ENCODE data around the gene SSBP4.

SSBP4 gene

DNA sequence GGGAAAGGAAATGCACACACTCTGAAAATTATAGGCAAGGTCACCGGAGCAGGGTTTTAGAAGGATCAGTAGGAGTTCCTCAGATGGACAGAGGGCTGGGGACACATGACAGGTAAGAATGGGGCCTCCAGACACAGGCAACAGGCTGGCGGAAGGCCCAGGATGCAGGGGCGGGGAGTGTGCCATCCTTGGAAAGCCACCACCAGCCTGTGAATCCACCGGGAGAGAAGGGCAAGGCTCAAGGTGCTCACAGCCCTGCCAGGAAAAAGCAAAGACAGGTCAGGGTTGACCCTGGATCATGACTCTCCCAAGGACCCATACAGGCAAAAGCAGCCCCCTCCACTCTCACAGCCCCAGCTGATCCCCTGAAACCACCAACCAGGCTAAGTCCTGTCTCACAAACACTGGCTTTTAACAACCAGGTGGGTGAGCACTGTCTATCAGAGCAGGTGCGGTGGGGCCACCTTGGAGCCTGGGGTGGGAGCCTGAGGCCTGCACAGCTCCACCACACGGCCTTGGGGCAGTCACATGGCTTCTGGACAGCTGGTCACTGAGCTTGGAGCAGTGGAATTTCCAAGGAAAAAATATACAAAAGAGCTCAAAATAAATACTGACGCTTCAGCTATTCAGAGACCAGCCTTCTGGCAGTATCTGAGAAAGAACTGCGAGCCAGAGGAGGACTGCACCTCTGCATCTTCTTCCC is 54.0 kb downstream of the SSBP4 start:
- Histone ChIP-seq H3K9me3 (ENCODE audit: control insufficient read depth, insufficient read depth, low read length) (no peaks in the 10 kb centered on the region), H3K4me3 (ENCODE audit: low read length) (no peak overlapping the region), H3K27me3 (ENCODE audit: control insufficient read depth, insufficient read depth, low read length) (no peaks in the 10 kb centered on the region), H3K4me1 (ENCODE audit: control insufficient read depth, insufficient read depth, low read length) (peaks cover 3% of the 10 kb centered on the region), H3K36me3 (ENCODE audit: control insufficient read depth, insufficient read depth, low read length) (no peaks in the 10 kb centered on the region), H3K27ac (ENCODE audit: low read length) (no peak overlapping the region)
- no CpG with 5 or more reads among the region's 8 CpGs for WGBS (ENCODE audit: insufficient coverage, insufficient read length)
- no peak for DNase-seq (ENCODE audit: low read depth, low spot score)

DNA sequence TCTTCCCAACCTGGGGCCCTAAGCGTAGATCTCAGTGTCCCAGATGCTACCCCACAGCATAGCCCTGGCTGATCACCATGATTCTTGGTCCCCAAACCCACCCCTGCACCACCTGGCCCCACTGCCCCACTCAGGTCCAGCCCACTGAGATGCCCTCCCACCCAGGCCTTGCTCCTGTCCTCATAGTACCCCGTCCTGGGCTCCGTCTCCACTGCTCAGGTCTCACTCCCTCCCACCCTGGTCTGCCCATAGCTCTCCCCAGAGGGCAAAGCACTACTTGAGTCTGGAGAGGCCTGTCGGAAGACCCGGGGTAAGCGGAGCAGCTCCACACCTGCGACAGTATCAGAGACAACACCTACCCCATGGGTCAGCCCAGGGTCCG is 54.5 kb downstream of the SSBP4 start:
- Histone ChIP-seq H3K36me3 (ENCODE audit: control insufficient read depth, insufficient read depth, low read length) (no peaks in the 10 kb centered on the region), H3K9me3 (ENCODE audit: control insufficient read depth, insufficient read depth, low read length) (no peaks in the 10 kb centered on the region), H3K27me3 (ENCODE audit: control insufficient read depth, insufficient read depth, low read length) (no peaks in the 10 kb centered on the region), H3K27ac (ENCODE audit: low read length) (no peak overlapping the region), H3K4me3 (ENCODE audit: low read length) (no peak overlapping the region), H3K4me1 (ENCODE audit: control insufficient read depth, insufficient read depth, low read length) (peaks cover 3% of the 10 kb centered on the region)
- no CpG with 5 or more reads among the region's 8 CpGs for WGBS (ENCODE audit: insufficient coverage, insufficient read length)
- no peak for DNase-seq (ENCODE audit: low read depth, low spot score)

DNA sequence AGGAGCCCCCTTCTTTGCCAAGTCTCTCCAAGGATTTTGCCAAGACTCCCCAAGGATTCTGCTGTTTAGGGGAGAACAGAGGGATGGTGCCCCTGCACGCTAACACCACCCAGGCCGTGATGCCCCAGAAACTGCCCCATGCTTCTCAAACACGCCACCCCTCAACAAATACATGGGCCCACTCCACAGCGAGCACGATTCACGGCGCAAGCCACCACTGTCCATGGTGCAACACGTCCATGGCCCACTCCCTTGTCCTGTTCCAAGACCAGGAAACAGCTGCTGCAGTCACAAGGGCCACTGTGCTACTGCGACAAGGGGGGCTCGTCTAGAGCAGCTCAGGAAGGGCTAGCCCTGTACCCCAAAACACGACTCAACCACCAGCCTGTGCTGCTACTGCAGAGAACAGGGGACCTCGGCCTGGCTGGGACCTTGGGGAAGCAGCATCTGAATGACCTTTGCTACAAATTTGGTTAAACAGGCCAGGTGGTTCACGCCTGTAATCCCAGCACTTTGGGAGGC is 55.2 kb downstream of the SSBP4 start:
- H3K27ac ChIP-seq (ENCODE audit: low read length): no peak overlapping the region
- peaks cover 3% of the 10 kb centered on the region for H3K4me1 ChIP-seq (ENCODE audit: control insufficient read depth, insufficient read depth, low read length)
- WGBS (ENCODE audit: insufficient coverage, insufficient read length): no CpG with 5 or more reads among the region's 13 CpGs
- H3K27me3 ChIP-seq (ENCODE audit: control insufficient read depth, insufficient read depth, low read length): no peaks in the 10 kb centered on the region
- H3K9me3 ChIP-seq (ENCODE audit: control insufficient read depth, insufficient read depth, low read length): no peaks in the 10 kb centered on the region
- H3K4me3 ChIP-seq (ENCODE audit: low read length): no peak overlapping the region
- DNase-seq (ENCODE audit: low read depth, low spot score): no peak
- H3K36me3 ChIP-seq (ENCODE audit: control insufficient read depth, insufficient read depth, low read length): no peaks in the 10 kb centered on the region

DNA sequence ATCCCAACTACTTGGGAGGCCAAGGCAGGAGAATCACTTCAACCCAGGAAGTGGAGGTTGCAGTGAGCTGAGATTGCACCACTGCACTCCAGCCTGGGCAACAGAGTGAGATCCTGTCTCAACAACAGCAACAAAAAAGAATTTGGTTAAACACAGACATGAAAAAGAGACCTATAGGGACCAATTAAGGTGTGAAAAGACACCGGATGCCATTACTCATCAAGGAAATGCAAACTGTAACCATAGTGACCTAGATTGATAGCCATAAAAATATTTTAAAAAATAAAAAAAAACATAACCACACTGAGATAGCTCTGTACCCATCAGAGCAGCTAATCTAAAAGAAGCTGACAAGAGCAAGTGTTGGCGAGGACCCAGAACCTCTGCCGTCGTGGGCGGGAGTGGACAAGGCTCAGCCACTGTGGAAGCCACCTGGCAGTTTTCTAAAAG is 55.8 kb downstream of the SSBP4 start:
- Histone ChIP-seq H3K4me3 (ENCODE audit: low read length) (no peak overlapping the region), H3K36me3 (ENCODE audit: control insufficient read depth, insufficient read depth, low read length) (no peaks in the 10 kb centered on the region), H3K9me3 (ENCODE audit: control insufficient read depth, insufficient read depth, low read length) (no peaks in the 10 kb centered on the region), H3K27me3 (ENCODE audit: control insufficient read depth, insufficient read depth, low read length) (no peaks in the 10 kb centered on the region), H3K27ac (ENCODE audit: low read length) (no peak overlapping the region), H3K4me1 (ENCODE audit: control insufficient read depth, insufficient read depth, low read length) (peaks cover 1% of the 10 kb centered on the region; the same call in 1 of the 2 replicates)
- DNase-seq (ENCODE audit: low read depth, low spot score): no peak
- no CpG with 5 or more reads among the region's 5 CpGs for WGBS (ENCODE audit: insufficient coverage, insufficient read length)

DNA sequence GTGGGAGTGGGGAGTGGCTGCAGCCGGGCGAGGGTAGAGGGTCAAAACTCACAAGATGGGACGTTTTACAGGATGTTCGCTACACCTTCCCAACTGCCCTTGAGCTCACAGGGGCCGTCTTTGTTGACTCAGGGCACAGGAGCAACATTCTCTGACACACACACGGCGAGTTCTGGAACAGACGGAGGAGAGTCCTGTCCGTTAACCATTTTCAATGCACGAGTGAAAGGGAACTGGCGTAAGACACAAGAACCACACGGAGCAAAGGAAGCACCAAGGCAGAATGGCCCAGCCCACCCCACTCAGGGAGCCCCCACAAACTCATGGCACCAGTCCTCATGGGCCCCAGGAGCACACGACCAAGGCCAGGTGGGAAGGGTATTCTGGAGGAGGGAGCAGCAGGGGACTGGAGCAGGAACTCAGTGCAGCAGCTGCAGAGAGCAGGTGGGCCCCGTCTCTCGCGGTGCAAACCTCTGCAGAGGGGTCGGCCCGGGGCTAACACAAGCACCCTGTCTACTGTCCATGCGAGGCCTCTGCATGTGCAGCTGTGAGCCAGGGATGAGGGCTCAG is 56.6 kb downstream of the SSBP4 start:
- Histone ChIP-seq H3K4me1 (ENCODE audit: control insufficient read depth, insufficient read depth, low read length) (no peaks in the 10 kb centered on the region), H3K9me3 (ENCODE audit: control insufficient read depth, insufficient read depth, low read length) (no peaks in the 10 kb centered on the region), H3K27ac (ENCODE audit: low read length) (no peak overlapping the region), H3K36me3 (ENCODE audit: control insufficient read depth, insufficient read depth, low read length) (no peaks in the 10 kb centered on the region), H3K4me3 (ENCODE audit: low read length) (no peak overlapping the region), H3K27me3 (ENCODE audit: control insufficient read depth, insufficient read depth, low read length) (no peaks in the 10 kb centered on the region)
- WGBS (ENCODE audit: insufficient coverage, insufficient read length): no CpG with 5 or more reads among the region's 19 CpGs
- DNase-seq (ENCODE audit: low read depth, low spot score): no peak

GRCh38 chr19:18476507-18477041 is 57.4 kb downstream of the SSBP4 start:
- no peaks in the 10 kb centered on the region for H3K9me3 ChIP-seq (ENCODE audit: control insufficient read depth, insufficient read depth, low read length)
- no peak for DNase-seq (ENCODE audit: low read depth, low spot score)
- no CpG with 5 or more reads among the region's 14 CpGs for WGBS (ENCODE audit: insufficient coverage, insufficient read length)
- H3K4me3 ChIP-seq (ENCODE audit: low read length): no peak overlapping the region
- no peaks in the 10 kb centered on the region for H3K27me3 ChIP-seq (ENCODE audit: control insufficient read depth, insufficient read depth, low read length)
- H3K27ac ChIP-seq (ENCODE audit: low read length): no peak overlapping the region
- no peaks in the 10 kb centered on the region for H3K4me1 ChIP-seq (ENCODE audit: control insufficient read depth, insufficient read depth, low read length)
- H3K36me3 ChIP-seq (ENCODE audit: control insufficient read depth, insufficient read depth, low read length): no peaks in the 10 kb centered on the region

DNA sequence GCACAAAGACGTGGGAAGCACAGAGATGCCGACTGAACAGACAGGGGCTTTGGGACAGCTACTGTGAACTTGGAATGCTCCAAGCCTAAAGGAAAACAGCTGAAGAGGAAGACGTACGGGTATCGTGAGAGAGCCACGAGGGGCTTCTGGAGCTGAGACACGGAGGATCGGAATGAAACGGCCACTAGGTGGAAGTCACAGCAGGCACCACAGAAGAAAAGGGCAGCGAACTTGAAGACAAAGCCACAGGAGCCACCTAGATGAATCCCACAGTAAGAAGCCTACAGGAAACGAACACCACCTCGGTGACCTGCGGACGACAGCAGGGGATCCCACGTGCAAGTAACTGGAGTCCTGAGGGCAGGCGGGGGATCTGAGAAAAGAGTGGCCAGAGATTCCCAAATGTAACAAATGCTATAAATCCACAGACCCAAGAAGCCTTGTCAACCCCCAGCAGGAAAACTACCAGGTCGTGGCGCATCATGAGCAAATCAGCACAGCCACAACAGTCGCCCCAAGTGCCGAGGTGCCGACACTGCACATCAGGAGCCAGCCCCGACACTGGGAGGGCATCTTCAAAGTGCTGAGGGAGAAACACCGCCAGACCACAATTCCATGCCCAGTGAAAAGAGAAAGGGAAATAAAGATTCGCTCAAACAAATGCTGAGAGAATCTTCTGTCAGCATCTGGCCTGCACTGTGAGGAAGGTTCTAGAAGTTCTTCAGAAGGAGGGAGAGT is 58.0 kb downstream of the SSBP4 start:
- no peaks in the 10 kb centered on the region for H3K27me3 ChIP-seq (ENCODE audit: control insufficient read depth, insufficient read depth, low read length)
- no peaks in the 10 kb centered on the region for H3K36me3 ChIP-seq (ENCODE audit: control insufficient read depth, insufficient read depth, low read length)
- no peaks in the 10 kb centered on the region for H3K4me1 ChIP-seq (ENCODE audit: control insufficient read depth, insufficient read depth, low read length)
- WGBS (ENCODE audit: insufficient coverage, insufficient read length): no CpG with 5 or more reads among the region's 24 CpGs
- DNase-seq (ENCODE audit: low read depth, low spot score): no peak
- no peaks in the 10 kb centered on the region for H3K9me3 ChIP-seq (ENCODE audit: control insufficient read depth, insufficient read depth, low read length)
- H3K4me3 ChIP-seq (ENCODE audit: low read length): no peak overlapping the region
- H3K27ac ChIP-seq (ENCODE audit: low read length): no peak overlapping the region

DNA sequence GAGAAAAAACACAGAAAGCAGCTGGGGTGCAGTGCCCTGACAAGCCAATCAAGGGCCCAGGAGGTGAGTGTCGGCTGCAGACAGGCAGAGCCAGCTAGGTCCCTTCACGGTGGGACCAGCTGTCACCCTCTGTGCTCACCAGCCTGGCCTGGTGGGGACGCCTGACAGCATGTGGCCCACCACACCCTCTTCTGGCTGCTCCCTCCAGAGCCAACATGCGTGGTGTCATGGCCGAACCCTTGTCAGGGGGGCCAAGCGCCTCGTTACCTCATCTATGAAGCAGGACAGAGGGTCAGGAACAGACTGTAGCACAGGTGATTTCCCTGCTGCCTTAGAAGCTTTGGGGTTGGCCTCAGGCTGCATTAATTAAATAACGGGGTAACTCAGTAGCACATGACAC is 58.8 kb downstream of the SSBP4 start:
- Histone ChIP-seq H3K27me3 (ENCODE audit: control insufficient read depth, insufficient read depth, low read length) (no peaks in the 10 kb centered on the region), H3K36me3 (ENCODE audit: control insufficient read depth, insufficient read depth, low read length) (no peaks in the 10 kb centered on the region), H3K4me1 (ENCODE audit: control insufficient read depth, insufficient read depth, low read length) (no peaks in the 10 kb centered on the region), H3K27ac (ENCODE audit: low read length) (no peak overlapping the region), H3K9me3 (ENCODE audit: control insufficient read depth, insufficient read depth, low read length) (no peaks in the 10 kb centered on the region), H3K4me3 (ENCODE audit: low read length) (no peak overlapping the region)
- no peak for DNase-seq (ENCODE audit: low read depth, low spot score)
- no CpG with 5 or more reads among the region's 8 CpGs for WGBS (ENCODE audit: insufficient coverage, insufficient read length)

- no peak for DNase-seq (ENCODE audit: low read depth, low spot score)
- Histone ChIP-seq H3K4me1 (ENCODE audit: control insufficient read depth, insufficient read depth, low read length) (no peaks in the 10 kb centered on the region), H3K27me3 (ENCODE audit: control insufficient read depth, insufficient read depth, low read length) (no peaks in the 10 kb centered on the region), H3K4me3 (ENCODE audit: low read length) (no peak overlapping the region), H3K27ac (ENCODE audit: low read length) (no peak overlapping the region), H3K9me3 (ENCODE audit: control insufficient read depth, insufficient read depth, low read length) (no peaks in the 10 kb centered on the region), H3K36me3 (ENCODE audit: control insufficient read depth, insufficient read depth, low read length) (no peaks in the 10 kb centered on the region)
- no CpG with 5 or more reads among the region's 17 CpGs for WGBS (ENCODE audit: insufficient coverage, insufficient read length)
Measured at GRCh38 chr19:18478545-18479311, 59.5 kb downstream of the SSBP4 start.

All from iPS DF 6.9 (cell line).